Measurements from ENCODE around the gene FAM83G. TPM values are rescaled to one million over a fixed set of nuclear protein-coding genes. Genes with fewer than 3 reads are reported as not detected.

Gene FAM83G
- total RNA-seq, 1 experiment from 2014 or later = 38.9 TPM

DNA sequence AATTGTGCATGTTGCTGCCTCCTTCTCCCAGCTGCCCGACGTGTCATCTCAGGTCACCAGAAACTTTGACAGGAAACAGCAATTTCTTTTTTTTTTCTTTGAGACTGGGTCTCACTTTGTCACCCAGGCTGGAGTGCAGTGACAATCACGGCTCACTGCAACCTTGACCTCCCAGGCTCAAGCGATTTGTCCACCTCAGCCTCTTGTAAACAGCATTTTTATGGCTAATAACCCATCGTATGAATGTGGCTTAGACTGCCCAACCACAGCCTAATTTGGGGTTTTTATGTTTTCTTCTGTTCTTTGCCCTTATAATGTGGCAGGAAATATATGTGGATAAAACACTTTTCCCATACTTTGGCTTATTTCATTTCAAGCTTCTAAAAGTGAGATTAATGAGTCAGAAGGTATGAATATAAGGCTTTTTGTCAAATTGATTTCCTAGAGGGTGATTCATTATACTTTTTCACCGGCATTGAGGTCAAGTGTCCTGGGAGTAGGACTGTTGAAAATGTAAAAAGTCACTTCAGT, 83.6 kb downstream of the FAM83G start:
- no peak for DNase-seq (ENCODE audit: low spot score)

DNA sequence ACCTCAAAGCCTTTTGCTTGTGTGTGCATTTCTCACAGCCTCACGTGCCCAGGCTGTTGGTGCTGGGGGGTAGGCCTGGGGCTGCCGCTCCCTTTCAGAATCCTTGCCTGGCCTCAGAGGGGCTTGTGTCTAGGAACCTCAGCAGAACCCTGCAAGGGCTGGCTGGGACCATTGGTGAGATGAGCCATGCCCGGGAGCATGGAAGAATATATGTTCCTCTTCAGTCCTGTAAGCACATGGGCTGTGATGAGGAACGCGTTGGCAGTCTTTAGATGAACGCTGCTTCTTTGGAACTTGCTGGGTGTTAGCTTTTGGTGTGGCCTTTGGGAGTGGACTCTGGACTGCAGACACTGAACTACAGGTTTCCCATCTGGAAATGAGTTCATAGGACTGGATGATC, 84.6 kb downstream of the FAM83G start:
- no peak for DNase-seq (ENCODE audit: low spot score)

Small RNAs within 50 kb of the gene (small RNA-seq; reads per million reads assigned to genes)
- gene AC090286.3 = not detected
- gene RF00324 = not detected

Other genes starting within 250 kb of the FAM83G start
- 15.9 and 30.9 TPM in 2 replicates for gene TVP23B, start 223.6 kb downstream of the FAM83G start, total RNA-seq (2014; rRNA removed; shearing (Covaris generic))
- 22.3 and 28.4 TPM in 2 replicates for gene PRPSAP2, start 146.6 kb downstream of the FAM83G start, total RNA-seq (2014; rRNA removed; shearing (Covaris generic))
- not detected in 2 replicates for gene SLC5A10, start 52.6 kb downstream of the FAM83G start, total RNA-seq (2014; rRNA removed; shearing (Covaris generic))
- gene GRAP, start 42.2 kb upstream of the FAM83G start, total RNA-seq (2014; rRNA removed; shearing (Covaris generic)) = 1.2 and 1.5 TPM in 2 replicates
- gene GRAPL, start 122.8 kb upstream of the FAM83G start, total RNA-seq (2014; rRNA removed; shearing (Covaris generic)) = not detected in 2 replicates
- gene EPN2, start 232.6 kb upstream of the FAM83G start, total RNA-seq (2014; rRNA removed; shearing (Covaris generic)) = 16.8 and 18.1 TPM in 2 replicates

All from HT-29 (cell line).